ENCODE measurements around the gene CT55. TPM values are rescaled to one million over a fixed set of nuclear protein-coding genes. Genes with fewer than 3 reads are reported as not detected.
"Not testable (repeated sequence)": the region's sequence is repeated elsewhere in the genome, so short reads cannot be mapped to it uniquely, and the experiment has no call there.

Gene CT55, protein sequence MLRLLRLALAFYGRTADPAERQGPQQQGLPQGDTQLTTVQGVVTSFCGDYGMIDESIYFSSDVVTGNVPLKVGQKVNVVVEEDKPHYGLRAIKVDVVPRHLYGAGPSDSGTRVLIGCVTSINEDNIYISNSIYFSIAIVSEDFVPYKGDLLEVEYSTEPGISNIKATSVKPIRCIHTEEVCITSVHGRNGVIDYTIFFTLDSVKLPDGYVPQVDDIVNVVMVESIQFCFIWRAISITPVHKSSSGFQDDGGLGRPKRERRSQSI
- total RNA-seq (2022) (not detected in 2 replicates), Bru-seq, nascent RNA (not detected), BruChase-seq, experiment 1, labeled RNA remaining after a 6-hour chase (not detected), BruChase-seq, experiment 2, labeled RNA remaining after a 2-hour chase (not detected)
- long read RNA-seq, result 0 reads

- no peak within 1 kb of the TSS for H3K4me3 Mint-ChIP-seq (ENCODE audit: unreplicated experiment)
Observed at GRCh38 chrX:135170877-135171519, at the start of gene CT55. Gene CT55, minus strand, starts transcription at chrX:135171398. Its CDS starts 227 bp downstream, at chrX:135171171.

GRCh38 chrX:135213200-135213844 is 42.1 kb upstream of the CT55 start:
- ChIA-PET POLR2A (no interaction called here), CTCF (no interaction called here)
- intact Hi-C loops (cut with micrococcal nuclease), result no loop called here
- Mint-ChIP-seq H3K4me1 (ENCODE audit: insufficient read depth, unreplicated experiment) (no peaks in the 10 kb centered on the region), H3K36me3 (ENCODE audit: insufficient read depth, unreplicated experiment) (no peaks in the 10 kb centered on the region), H3K27ac (ENCODE audit: low read depth, unreplicated experiment) (no peak overlapping the region), H3K27me3 (ENCODE audit: insufficient read depth, unreplicated experiment) (peaks cover 55% of the 10 kb centered on the region), H3K9me3 (ENCODE audit: unreplicated experiment) (no peaks in the 10 kb centered on the region), H3K4me3 (ENCODE audit: unreplicated experiment) (no peak overlapping the region)
- TF ChIP-seq, protein P1, sequence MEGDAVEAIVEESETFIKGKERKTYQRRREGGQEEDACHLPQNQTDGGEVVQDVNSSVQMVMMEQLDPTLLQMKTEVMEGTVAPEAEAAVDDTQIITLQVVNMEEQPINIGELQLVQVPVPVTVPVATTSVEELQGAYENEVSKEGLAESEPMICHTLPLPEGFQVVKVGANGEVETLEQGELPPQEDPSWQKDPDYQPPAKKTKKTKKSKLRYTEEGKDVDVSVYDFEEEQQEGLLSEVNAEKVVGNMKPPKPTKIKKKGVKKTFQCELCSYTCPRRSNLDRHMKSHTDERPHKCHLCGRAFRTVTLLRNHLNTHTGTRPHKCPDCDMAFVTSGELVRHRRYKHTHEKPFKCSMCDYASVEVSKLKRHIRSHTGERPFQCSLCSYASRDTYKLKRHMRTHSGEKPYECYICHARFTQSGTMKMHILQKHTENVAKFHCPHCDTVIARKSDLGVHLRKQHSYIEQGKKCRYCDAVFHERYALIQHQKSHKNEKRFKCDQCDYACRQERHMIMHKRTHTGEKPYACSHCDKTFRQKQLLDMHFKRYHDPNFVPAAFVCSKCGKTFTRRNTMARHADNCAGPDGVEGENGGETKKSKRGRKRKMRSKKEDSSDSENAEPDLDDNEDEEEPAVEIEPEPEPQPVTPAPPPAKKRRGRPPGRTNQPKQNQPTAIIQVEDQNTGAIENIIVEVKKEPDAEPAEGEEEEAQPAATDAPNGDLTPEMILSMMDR (IDR thresholded peaks at IDR 0.05; ENCODE audit: unreplicated experiment), result no peak
- DNase-seq (ENCODE audit: unreplicated experiment), result no peak
- BruUV-seq (replicated peaks), result no TSS peak

More at GRCh38 chrX:135170877-135171519, at the start of gene CT55:
- Mint-ChIP-seq H3K36me3 (ENCODE audit: insufficient read depth, unreplicated experiment) (peaks cover 7% of the 10 kb centered on the region), H3K9me3 (ENCODE audit: unreplicated experiment) (no peaks in the 10 kb centered on the region), H3K27me3 (ENCODE audit: insufficient read depth, unreplicated experiment) (peaks cover 41% of the 10 kb centered on the region), H3K27ac (ENCODE audit: low read depth, unreplicated experiment) (no peak within 1 kb of the TSS), H3K4me1 (ENCODE audit: insufficient read depth, unreplicated experiment) (no peaks in the 10 kb centered on the region)
- no TSS peak for BruUV-seq (replicated peaks)
- no peak for DNase-seq (ENCODE audit: unreplicated experiment)
- CTCF ChIA-PET, result no interaction called here
- TF ChIP-seq, protein P1 (IDR thresholded peaks at IDR 0.05; ENCODE audit: unreplicated experiment), result no peak
- POLR2A ChIA-PET, result no interaction called here
- intact Hi-C loops (cut with micrococcal nuclease), result no loop called here

DNA sequence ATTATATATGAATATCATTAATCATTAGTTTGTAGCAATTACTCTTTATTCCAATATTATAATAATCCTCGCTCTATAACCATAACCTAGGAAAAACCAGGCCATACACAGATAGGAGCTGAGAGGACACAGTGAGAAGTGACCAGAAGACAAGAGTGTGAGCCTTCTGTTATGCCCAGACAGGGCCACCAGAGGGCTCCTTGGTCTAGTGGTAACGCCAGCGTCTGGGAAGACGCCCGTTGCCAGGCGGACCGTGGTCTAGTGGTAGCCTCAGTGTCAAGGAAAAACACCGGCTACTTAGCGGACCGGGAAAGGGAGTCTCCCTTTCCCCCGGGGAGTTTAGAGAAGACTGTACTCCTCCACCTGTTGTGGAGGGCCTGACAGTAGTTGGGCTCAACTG is 35.2 kb upstream of the CT55 start:
- H3K27ac Mint-ChIP-seq (ENCODE audit: low read depth, unreplicated experiment); BruUV-seq (replicated peaks); H3K4me1 Mint-ChIP-seq (ENCODE audit: insufficient read depth, unreplicated experiment); H3K36me3 Mint-ChIP-seq (ENCODE audit: insufficient read depth, unreplicated experiment); DNase-seq (ENCODE audit: unreplicated experiment); H3K4me3 Mint-ChIP-seq (ENCODE audit: unreplicated experiment); intact Hi-C loops (cut with micrococcal nuclease); H3K9me3 Mint-ChIP-seq (ENCODE audit: unreplicated experiment): not testable (repeated sequence)
- ChIA-PET CTCF (interaction anchor here (1.2 kb wide), 1 partner anchor 95 kb away, joined by 3 read pairs; no protein-coding TSS in a partner anchor), POLR2A (interaction anchor here (0.7 kb wide), 1 partner anchor 1554 kb away, joined by 3 read pairs; no protein-coding TSS in a partner anchor)
- H3K27me3 Mint-ChIP-seq (ENCODE audit: insufficient read depth, unreplicated experiment), result peaks cover 90% of the 10 kb centered on the region
- TF ChIP-seq, protein P1 (IDR thresholded peaks at IDR 0.05; ENCODE audit: unreplicated experiment), result peak; percentile 55

DNA sequence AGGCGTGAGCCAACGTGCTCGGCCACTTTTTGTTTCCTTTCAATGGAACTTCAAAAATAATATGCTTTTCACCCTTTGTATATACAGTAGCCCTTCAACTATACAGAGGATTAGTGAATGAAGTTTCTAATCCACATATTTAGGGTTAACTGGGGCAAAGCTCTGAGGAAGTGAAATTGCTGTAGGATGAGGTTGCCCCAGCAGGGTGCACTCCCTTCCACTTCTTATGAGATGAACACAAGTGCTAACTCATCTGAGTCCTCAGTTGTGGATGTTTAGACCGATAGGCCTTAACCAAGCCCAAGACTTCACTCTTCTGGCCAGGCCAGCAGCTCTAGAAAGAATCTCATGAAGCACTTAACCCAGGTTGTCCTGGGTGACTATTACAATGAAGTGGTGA is 29.1 kb upstream of the CT55 start:
- Mint-ChIP-seq H3K27ac (ENCODE audit: low read depth, unreplicated experiment) (no peak overlapping the region), H3K4me3 (ENCODE audit: unreplicated experiment) (no peak overlapping the region), H3K4me1 (ENCODE audit: insufficient read depth, unreplicated experiment) (no peaks in the 10 kb centered on the region), H3K9me3 (ENCODE audit: unreplicated experiment) (no peaks in the 10 kb centered on the region), H3K27me3 (ENCODE audit: insufficient read depth, unreplicated experiment) (peaks cover 83% of the 10 kb centered on the region), H3K36me3 (ENCODE audit: insufficient read depth, unreplicated experiment) (no peaks in the 10 kb centered on the region)
- no peak for DNase-seq (ENCODE audit: unreplicated experiment)
- CTCF ChIA-PET, result no interaction called here
- POLR2A ChIA-PET, result no interaction called here
- BruUV-seq (replicated peaks), result no TSS peak
- TF ChIP-seq, protein P1 (IDR thresholded peaks at IDR 0.05; ENCODE audit: unreplicated experiment), result no peak
- intact Hi-C loops (cut with micrococcal nuclease), result no loop called here
